ENCODE results near the gene HOXB9. TPM values are rescaled to one million over a fixed set of nuclear protein-coding genes. Genes with fewer than 3 reads are reported as not detected.

Gene HOXB9
- total RNA-seq, 2 experiments from 2014 or later, result not detected

GRCh38 chr17:48596000-48596734 lies 30.0 kb downstream of the HOXB9 start:
- intact Hi-C loops (cut with DNase I, micrococcal nuclease), result no loop called here

GRCh38 chr17:48595278-48595999 lies 30.7 kb downstream of the HOXB9 start:
- Histone ChIP-seq H3K36me3 (ENCODE audit: insufficient read depth, low read length) (no peaks in the 10 kb centered on the region), H3K4me3 (ENCODE audit: low read length) (no peak overlapping the region), H3K27me3 (ENCODE audit: control insufficient read depth in 1 of 2, insufficient read depth in 2 of 2, low read length in 2 of 2) (peaks cover 86 to 95% of the 10 kb centered on the region in 2 experiments), H3K27ac (ENCODE audit: low read depth in 1 of 2, low read length in 2 of 2) (no peak overlapping the region), H3K9me3 (ENCODE audit: control insufficient read depth in 1 of 2, insufficient read depth in 1 of 2, low read length in 2 of 2) (peaks cover 0 to 24% of the 10 kb centered on the region in 2 experiments), H3K4me1 (ENCODE audit: insufficient read depth, low read length) (peaks cover 53% of the 10 kb centered on the region)
- Mint-ChIP-seq H3K27ac (no peak overlapping the region), H3K27me3 (peaks cover 98% of the 10 kb centered on the region), H3K4me1 (ENCODE audit: low read depth) (peaks cover 47% of the 10 kb centered on the region), H3K36me3 (ENCODE audit: low read depth) (no peaks in the 10 kb centered on the region), H3K9me3 (no peaks in the 10 kb centered on the region), H3K4me3 (no peak overlapping the region)
- ATAC-seq (ENCODE audit: poor library complexity) (no peak), DNase-seq (no peak)
- POLR2A ChIA-PET, result interaction anchor here (0.7 kb wide), 1 partner anchor 484 kb away, joined by 3 read pairs; no protein-coding TSS in a partner anchor
- CTCF ChIA-PET, result interaction anchor here (0.6 to 5.0 kb wide), 7 partner anchors 19 to 259 kb away, joined by 3 to 24 read pairs (median 3); no protein-coding TSS in a partner anchor
- TF ChIP-seq CTCF (IDR thresholded peaks at IDR 0.05), result no peak
- intact Hi-C loops (cut with DNase I, micrococcal nuclease), result no loop called here

More at GRCh38 chr17:48596000-48596734, 30.0 kb downstream of the HOXB9 start:
- peak in 6 of 14 experiments; percentile 27 to 63 (median 44) for DNase-seq
- Histone ChIP-seq H3K4me3 (ENCODE audit: low read length) (peak overlapping the region; percentile 29), H3K27me3 (ENCODE audit: control insufficient read depth in 1 of 2, insufficient read depth in 2 of 2, low read length in 2 of 2) (peaks cover 86 to 95% of the 10 kb centered on the region in 2 experiments), H3K27ac (ENCODE audit: low read depth in 1 of 2, low read length in 2 of 2) (no peak overlapping the region), H3K4me1 (ENCODE audit: insufficient read depth, low read length) (peaks cover 53% of the 10 kb centered on the region), H3K36me3 (ENCODE audit: insufficient read depth, low read length) (no peaks in the 10 kb centered on the region), H3K9me3 (ENCODE audit: control insufficient read depth in 1 of 2, insufficient read depth in 1 of 2, low read length in 2 of 2) (peaks cover 0 to 24% of the 10 kb centered on the region in 2 experiments)
- peaks cover 98% of the 10 kb centered on the region for H3K27me3 Mint-ChIP-seq
- POLR2A ChIA-PET, result interaction anchor here (1.0 kb wide), 1 partner anchor 12 kb away, joined by 3 read pairs; no protein-coding TSS in a partner anchor
- ATAC-seq (ENCODE audit: poor library complexity), result peak; percentile 48
- H3K4me1 Mint-ChIP-seq (ENCODE audit: low read depth), result peaks cover 47% of the 10 kb centered on the region
- peak overlapping the region; percentile 69 for H3K4me3 Mint-ChIP-seq
- CTCF ChIA-PET, result interaction anchor here (0.9 to 5.0 kb wide), 4 partner anchors 22 to 260 kb away, joined by 3 to 24 read pairs (median 4); no protein-coding TSS in a partner anchor
- H3K27ac Mint-ChIP-seq, result no peak overlapping the region
- no peaks in the 10 kb centered on the region for H3K9me3 Mint-ChIP-seq
- no peaks in the 10 kb centered on the region for H3K36me3 Mint-ChIP-seq (ENCODE audit: low read depth)
- no peak for TF ChIP-seq CTCF (IDR thresholded peaks at IDR 0.05)

- DNase-seq (no peak), ATAC-seq (ENCODE audit: poor library complexity) (no peak)
- TF ChIP-seq CTCF (IDR thresholded peaks at IDR 0.05), result no peak
- Mint-ChIP-seq H3K4me1 (ENCODE audit: low read depth) (peaks cover 47% of the 10 kb centered on the region), H3K27me3 (peaks cover 98% of the 10 kb centered on the region), H3K4me3 (no peak overlapping the region), H3K9me3 (no peaks in the 10 kb centered on the region), H3K36me3 (ENCODE audit: low read depth) (no peaks in the 10 kb centered on the region), H3K27ac (no peak overlapping the region)
- Histone ChIP-seq H3K36me3 (ENCODE audit: insufficient read depth, low read length) (no peaks in the 10 kb centered on the region), H3K27ac (ENCODE audit: low read depth in 1 of 2, low read length in 2 of 2) (no peak overlapping the region), H3K4me1 (ENCODE audit: insufficient read depth, low read length) (peaks cover 53% of the 10 kb centered on the region), H3K4me3 (ENCODE audit: low read length) (no peak overlapping the region), H3K27me3 (ENCODE audit: control insufficient read depth in 1 of 2, insufficient read depth in 2 of 2, low read length in 2 of 2) (peaks cover 83 to 94% of the 10 kb centered on the region in 2 experiments), H3K9me3 (ENCODE audit: control insufficient read depth in 1 of 2, insufficient read depth in 1 of 2, low read length in 2 of 2) (peaks cover 0 to 24% of the 10 kb centered on the region in 2 experiments)
- POLR2A ChIA-PET, result interaction anchor here (0.7 kb wide), 1 partner anchor 483 kb away, joined by 3 read pairs; no protein-coding TSS in a partner anchor
- intact Hi-C loops (cut with DNase I, micrococcal nuclease), result loop anchor here (1.0 to 5.0 kb wide), 4 partner anchors 102 to 512 kb away; no protein-coding TSS in a partner anchor
- CTCF ChIA-PET, result interaction anchor here (1.1 to 5.0 kb wide), 6 partner anchors 20 to 260 kb away, joined by 3 to 24 read pairs (median 4); no protein-coding TSS in a partner anchor
These were observed 31.4 kb downstream of the HOXB9 start for GRCh38 chr17:48594538-48595277.

Data from CD4-positive, alpha-beta T cell (primary cell).